ENCODE results near the gene OTUD4. TPM values are rescaled to one million over a fixed set of nuclear protein-coding genes. Genes with fewer than 3 reads are reported as not detected.

The OTUD4 gene
- total RNA-seq, 2 experiments from 2014 or later: 41.4 to 49.6 TPM

- H3K36me3 Mint-ChIP-seq (ENCODE audit: low read depth): no peaks in the 10 kb centered on the region
- CTCF ChIA-PET: no interaction called here
These were observed 20.0 kb upstream of the OTUD4 start for GRCh38 chr4:145200366-145200765.

GRCh38 chr4:145199051-145199716 is 18.8 kb upstream of the OTUD4 start:
- Mint-ChIP-seq H3K4me1 (ENCODE audit: low read depth) (no peaks in the 10 kb centered on the region), H3K27me3 (peaks cover 3% of the 10 kb centered on the region), H3K27ac (no peak overlapping the region), H3K4me3 (no peak overlapping the region), H3K9me3 (no peaks in the 10 kb centered on the region), H3K36me3 (ENCODE audit: low read depth) (no peaks in the 10 kb centered on the region)
- CTCF ChIA-PET: no interaction called here
- no peak for TF ChIP-seq CTCF (IDR thresholded peaks at IDR 0.05)
- ATAC-seq: no peak
- intact Hi-C loops (cut with micrococcal nuclease): no loop called here
- POLR2A ChIA-PET: interaction anchor here (1.5 kb wide), 1 partner anchor 18 kb away, joined by 3 read pairs; no protein-coding TSS in a partner anchor
- DNase-seq: no peak

More at GRCh38 chr4:145200366-145200765, 20.0 kb upstream of the OTUD4 start:
- intact Hi-C loops (cut with micrococcal nuclease): no loop called here
- no peak for TF ChIP-seq CTCF (IDR thresholded peaks at IDR 0.05)
- ATAC-seq: no peak
- no peak for DNase-seq
- H3K9me3 Mint-ChIP-seq: no peaks in the 10 kb centered on the region
- H3K27ac Mint-ChIP-seq: no peak overlapping the region
- H3K4me1 Mint-ChIP-seq (ENCODE audit: low read depth): no peaks in the 10 kb centered on the region
- POLR2A ChIA-PET: no interaction called here
- peaks cover 2% of the 10 kb centered on the region for H3K27me3 Mint-ChIP-seq
- H3K4me3 Mint-ChIP-seq: no peak overlapping the region

GRCh38 chr4:145196747-145197146 is 16.4 kb upstream of the OTUD4 start:
- Mint-ChIP-seq H3K36me3 (ENCODE audit: low read depth) (no peaks in the 10 kb centered on the region), H3K4me1 (ENCODE audit: low read depth) (no peaks in the 10 kb centered on the region), H3K27me3 (peaks cover 5% of the 10 kb centered on the region), H3K4me3 (no peak overlapping the region), H3K27ac (no peak overlapping the region), H3K9me3 (no peaks in the 10 kb centered on the region)
- POLR2A ChIA-PET: no interaction called here
- CTCF ChIA-PET: no interaction called here
- no peak for ATAC-seq
- intact Hi-C loops (cut with micrococcal nuclease): no loop called here
- no peak for TF ChIP-seq CTCF (IDR thresholded peaks at IDR 0.05)
- no peak for DNase-seq

GRCh38 chr4:145195167-145195952 is 15.0 kb upstream of the OTUD4 start:
- H3K9me3 Mint-ChIP-seq: no peaks in the 10 kb centered on the region
- DNase-seq (no peak), ATAC-seq (no peak)
- intact Hi-C loops (cut with micrococcal nuclease): no loop called here
- H3K36me3 Mint-ChIP-seq (ENCODE audit: low read depth): no peaks in the 10 kb centered on the region
- H3K4me1 Mint-ChIP-seq (ENCODE audit: low read depth): no peaks in the 10 kb centered on the region
- H3K27ac Mint-ChIP-seq: no peak overlapping the region
- ChIA-PET CTCF (no interaction called here), POLR2A (no interaction called here)
- no peak overlapping the region for H3K4me3 Mint-ChIP-seq
- peaks cover 7% of the 10 kb centered on the region for H3K27me3 Mint-ChIP-seq
- TF ChIP-seq CTCF (IDR thresholded peaks at IDR 0.05): no peak

- DNase-seq: no peak
- ATAC-seq: no peak
- Mint-ChIP-seq H3K9me3 (no peaks in the 10 kb centered on the region), H3K36me3 (ENCODE audit: low read depth) (no peaks in the 10 kb centered on the region), H3K27me3 (peaks cover 5% of the 10 kb centered on the region), H3K27ac (no peak overlapping the region), H3K4me1 (ENCODE audit: low read depth) (no peaks in the 10 kb centered on the region), H3K4me3 (no peak overlapping the region)
- no peak for TF ChIP-seq CTCF (IDR thresholded peaks at IDR 0.05)
- ChIA-PET POLR2A (no interaction called here), CTCF (no interaction called here)
- intact Hi-C loops (cut with micrococcal nuclease): loop anchor here (10.0 kb wide), 1 partner anchor 295 kb away; the partner anchor contains the start of gene SMAD1
These were observed 9.6 kb upstream of the OTUD4 start for GRCh38 chr4:145189981-145190380.
